ENCODE results near the gene TMEM14A.

TMEM14A gene

GRCh38 chr6:52733172-52733571 lies 62.3 kb downstream of the TMEM14A start:
- no peak for DNase-seq (ENCODE audit: low read depth in 2 of 3, low spot score in 2 of 3)

GRCh38 chr6:52734072-52734471 lies 63.2 kb downstream of the TMEM14A start:
- DNase-seq (ENCODE audit: low read depth in 2 of 3, low spot score in 2 of 3), result no peak

GRCh38 chr6:52735071-52735470 lies 64.2 kb downstream of the TMEM14A start:
- no peak for DNase-seq (ENCODE audit: low read depth in 2 of 3, low spot score in 2 of 3)

- no peak for DNase-seq (ENCODE audit: low read depth in 2 of 3, low spot score in 2 of 3)
Observed at GRCh38 chr6:52736145-52736544, 65.2 kb downstream of the TMEM14A start.

Measured in activated CD8-positive, alpha-beta memory T cell treated with anti-CD3 and anti-CD28 coated beads for 48 hours (primary cell).